ENCODE results near the gene KCNN2. TPM values are rescaled to one million over a fixed set of nuclear protein-coding genes. Genes with fewer than 3 reads are reported as not detected.

Gene KCNN2
- total RNA-seq, 1 donor from 2014 or later: 0.88 TPM

- no peak overlapping the region for H3K4me3 ChIP-seq (ENCODE audit: low read depth, low read length)
- no peak for TF ChIP-seq CTCF (IDR thresholded peaks at IDR 0.05; ENCODE audit: insufficient read depth, low read length, poor library complexity, severe bottlenecking)
- DNase-seq (ENCODE audit: low read depth): no peak
- no peaks in the 10 kb centered on the region for H3K27me3 ChIP-seq (ENCODE audit: control insufficient read depth, insufficient read depth, low read length)
- H3K36me3 ChIP-seq (ENCODE audit: control insufficient read depth, insufficient read depth, low read length): no peaks in the 10 kb centered on the region
Measured at GRCh38 chr5:114467729-114468128, 105.9 kb downstream of the KCNN2 start.

GRCh38 chr5:114469372-114469771 lies 107.5 kb downstream of the KCNN2 start:
- no peaks in the 10 kb centered on the region for H3K27me3 ChIP-seq (ENCODE audit: control insufficient read depth, insufficient read depth, low read length)
- H3K4me3 ChIP-seq (ENCODE audit: low read depth, low read length): no peak overlapping the region
- TF ChIP-seq CTCF (IDR thresholded peaks at IDR 0.05; ENCODE audit: insufficient read depth, low read length, poor library complexity, severe bottlenecking): no peak
- no peak for DNase-seq (ENCODE audit: low read depth)
- H3K36me3 ChIP-seq (ENCODE audit: control insufficient read depth, insufficient read depth, low read length): no peaks in the 10 kb centered on the region

GRCh38 chr5:114471529-114471928 lies 109.7 kb downstream of the KCNN2 start:
- no peak for TF ChIP-seq CTCF (IDR thresholded peaks at IDR 0.05; ENCODE audit: insufficient read depth, low read length, poor library complexity, severe bottlenecking)
- H3K36me3 ChIP-seq (ENCODE audit: control insufficient read depth, insufficient read depth, low read length): no peaks in the 10 kb centered on the region
- no peak for DNase-seq (ENCODE audit: low read depth)
- H3K27me3 ChIP-seq (ENCODE audit: control insufficient read depth, insufficient read depth, low read length): no peaks in the 10 kb centered on the region
- H3K4me3 ChIP-seq (ENCODE audit: low read depth, low read length): no peak overlapping the region

GRCh38 chr5:114473541-114473940 lies 111.7 kb downstream of the KCNN2 start:
- no peak for DNase-seq (ENCODE audit: low read depth)

GRCh38 chr5:114477816-114478334 lies 116.0 kb downstream of the KCNN2 start:
- no peaks in the 10 kb centered on the region for H3K27me3 ChIP-seq (ENCODE audit: control insufficient read depth, insufficient read depth, low read length)
- no peak for TF ChIP-seq CTCF (IDR thresholded peaks at IDR 0.05; ENCODE audit: insufficient read depth, low read length, poor library complexity, severe bottlenecking)
- H3K36me3 ChIP-seq (ENCODE audit: control insufficient read depth, insufficient read depth, low read length): no peaks in the 10 kb centered on the region
- no peak for DNase-seq (ENCODE audit: low read depth)
- no peak overlapping the region for H3K4me3 ChIP-seq (ENCODE audit: low read depth, low read length)

More at GRCh38 chr5:114473541-114473940, 111.7 kb downstream of the KCNN2 start:
- no peaks in the 10 kb centered on the region for H3K27me3 ChIP-seq (ENCODE audit: control insufficient read depth, insufficient read depth, low read length)
- no peak for TF ChIP-seq CTCF (IDR thresholded peaks at IDR 0.05; ENCODE audit: insufficient read depth, low read length, poor library complexity, severe bottlenecking)
- no peaks in the 10 kb centered on the region for H3K36me3 ChIP-seq (ENCODE audit: control insufficient read depth, insufficient read depth, low read length)
- no peak overlapping the region for H3K4me3 ChIP-seq (ENCODE audit: low read depth, low read length)

- TF ChIP-seq CTCF (IDR thresholded peaks at IDR 0.05; ENCODE audit: insufficient read depth, low read length, poor library complexity, severe bottlenecking): no peak
- no peaks in the 10 kb centered on the region for H3K36me3 ChIP-seq (ENCODE audit: control insufficient read depth, insufficient read depth, low read length)
- no peaks in the 10 kb centered on the region for H3K27me3 ChIP-seq (ENCODE audit: control insufficient read depth, insufficient read depth, low read length)
- H3K4me3 ChIP-seq (ENCODE audit: low read depth, low read length): no peak overlapping the region
- DNase-seq (ENCODE audit: low read depth): no peak
Measured at GRCh38 chr5:114500756-114501155, 138.9 kb downstream of the KCNN2 start.
